Esophagus muscularis mucosa (tissue), 4 donors: Measurements from ENCODE around the gene ARL8B.

Experiments used
- CTCF ChIP-seq, 3 experiments: fragments of 200-600 bp in 2 of 3; fragments of 450-650 bp in 1 of 3; sonication (generic) in 2 of 3; IDR thresholded peaks; one replicate each; pipeline ENCODE4 v1.5.1; 2017 to 2019; ENCODE audit warnings: antibody characterized with exemption in 3 of 3, mild to moderate bottlenecking in 2 of 3, moderate library complexity in 1 of 3
- EP300 ChIP-seq: sonication (generic); formaldehyde crosslinking; IDR thresholded peaks from one replicate; pipeline ENCODE4 v1.6.1; 2017; ENCODE audit warnings: antibody characterized with exemption
- POLR2A ChIP-seq: fragments of 450-650 bp; IDR thresholded peaks from one replicate; pipeline ENCODE4 v1.6.1; 2017; ENCODE audit warnings: antibody characterized with exemption, moderate library complexity, mild to moderate bottlenecking, low read depth
- POLR2AphosphoS5 ChIP-seq, 2 donors: sonication (generic); formaldehyde crosslinking; IDR thresholded peaks; one replicate each; pipeline ENCODE4 v1.6.1; 2017; ENCODE audit warnings: antibody characterized with exemption in 2 of 2

GRCh38 chr3:5185093-5185673 is 63.1 kb downstream of the ARL8B start:
- TF ChIP-seq CTCF (IDR thresholded peaks at IDR 0.05) = no peak
- TF ChIP-seq POLR2AphosphoS5 (IDR thresholded peaks at IDR 0.05) = no peak
- TF ChIP-seq POLR2A = no peak
- no peak for TF ChIP-seq EP300
